Measurements from ENCODE around the gene CD9.

GRCh38 chr12:6211421-6211869 lies 11.2 kb downstream of the CD9 start:
- no peak for TF ChIP-seq POLR2A (IDR thresholded peaks at IDR 0.05)
- TF ChIP-seq CTCF (IDR thresholded peaks at IDR 0.05): no peak
